Amygdala (tissue), 56 donors: ENCODE results near the gene TBX4.

Source experiments
- DNase-seq, 56 donors: peaks; one replicate each; lab custom pipeline; 2025; lab: John Stamatoyannopoulos, UW

The TBX4 gene

DNA sequence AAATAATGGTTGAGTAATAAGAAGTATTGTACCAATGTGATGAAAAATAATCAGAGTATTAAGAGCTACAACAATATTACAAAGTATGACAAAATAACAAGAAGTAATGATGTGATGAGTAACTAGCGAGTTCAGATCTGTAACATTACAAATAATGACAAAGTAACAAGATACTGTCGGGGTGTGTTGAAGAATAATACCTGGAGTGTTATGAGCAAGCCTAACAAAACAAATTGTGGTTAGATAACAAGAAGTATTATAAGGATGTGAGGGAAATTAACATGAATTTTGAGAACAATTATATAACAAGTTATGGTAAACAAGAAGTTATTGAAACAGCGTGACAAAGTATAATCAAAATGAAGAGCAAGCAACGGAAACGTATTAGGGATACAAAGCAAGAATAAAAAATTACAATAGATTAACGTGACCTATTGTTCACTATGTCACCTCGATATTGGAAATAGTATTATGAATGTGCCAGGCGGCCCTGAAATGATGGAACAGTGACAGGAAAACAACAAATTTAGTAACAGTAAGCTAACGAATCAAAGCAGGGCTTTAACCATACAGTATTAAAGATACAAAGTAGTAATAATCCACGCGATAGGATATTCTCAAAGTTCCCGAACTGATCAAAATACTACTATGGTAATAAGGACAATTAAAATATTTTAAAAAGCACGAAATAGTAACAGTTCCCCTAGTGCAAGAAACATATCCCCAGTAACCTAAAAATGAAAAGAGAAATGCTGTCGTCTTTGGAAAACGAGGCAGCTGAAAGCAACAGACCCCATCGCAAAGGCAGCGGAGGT lies 1.6 kb downstream of the TBX4 start:
- no peak for DNase-seq

DNA sequence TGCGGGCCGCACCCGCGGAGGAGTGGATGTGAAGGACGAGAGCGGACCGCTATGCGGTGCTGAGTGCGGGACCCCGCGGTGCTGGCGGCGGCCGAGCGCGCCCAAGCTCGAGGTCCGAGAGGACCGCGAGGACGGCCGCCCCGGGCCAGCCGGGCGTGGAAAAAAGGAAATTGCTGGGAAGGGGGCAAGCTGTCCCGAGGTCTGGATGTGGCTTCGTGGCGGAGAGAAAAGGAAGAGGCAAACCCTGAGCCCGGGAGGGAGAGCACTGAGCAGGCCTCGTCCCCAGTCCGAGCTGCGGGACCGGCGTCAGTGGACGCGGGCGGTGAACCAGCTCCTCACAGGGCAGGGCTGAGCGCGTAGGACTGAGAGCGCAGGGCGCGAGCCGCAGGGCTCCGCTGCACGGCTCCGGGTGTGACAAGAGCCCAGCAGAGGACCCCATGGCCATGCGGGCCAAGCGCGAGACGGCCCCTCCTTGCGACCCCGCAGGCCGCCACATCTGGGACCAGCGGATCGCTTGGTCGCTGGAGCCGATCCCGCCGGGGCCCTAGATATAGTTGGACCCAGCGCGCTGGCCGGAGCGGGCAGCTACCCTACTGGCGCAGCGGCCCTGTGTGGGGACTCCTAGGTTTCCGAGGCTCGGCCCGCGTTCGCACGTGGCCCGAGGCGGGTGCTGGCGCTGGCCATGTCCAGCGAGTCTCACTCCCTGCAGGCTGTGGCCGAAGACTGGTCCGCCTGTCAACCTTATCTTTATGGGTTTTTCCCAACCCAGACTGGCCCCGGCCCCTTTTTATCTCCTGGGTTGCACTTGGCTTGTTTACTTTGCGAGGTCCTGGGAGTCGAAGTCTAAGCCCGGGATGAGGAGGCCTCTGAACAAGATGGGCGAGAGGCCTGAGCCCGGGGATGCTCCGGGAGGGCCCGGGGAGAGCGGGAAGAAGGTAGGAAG lies 2.4 kb downstream of the TBX4 start:
- DNase-seq: no peak

DNA sequence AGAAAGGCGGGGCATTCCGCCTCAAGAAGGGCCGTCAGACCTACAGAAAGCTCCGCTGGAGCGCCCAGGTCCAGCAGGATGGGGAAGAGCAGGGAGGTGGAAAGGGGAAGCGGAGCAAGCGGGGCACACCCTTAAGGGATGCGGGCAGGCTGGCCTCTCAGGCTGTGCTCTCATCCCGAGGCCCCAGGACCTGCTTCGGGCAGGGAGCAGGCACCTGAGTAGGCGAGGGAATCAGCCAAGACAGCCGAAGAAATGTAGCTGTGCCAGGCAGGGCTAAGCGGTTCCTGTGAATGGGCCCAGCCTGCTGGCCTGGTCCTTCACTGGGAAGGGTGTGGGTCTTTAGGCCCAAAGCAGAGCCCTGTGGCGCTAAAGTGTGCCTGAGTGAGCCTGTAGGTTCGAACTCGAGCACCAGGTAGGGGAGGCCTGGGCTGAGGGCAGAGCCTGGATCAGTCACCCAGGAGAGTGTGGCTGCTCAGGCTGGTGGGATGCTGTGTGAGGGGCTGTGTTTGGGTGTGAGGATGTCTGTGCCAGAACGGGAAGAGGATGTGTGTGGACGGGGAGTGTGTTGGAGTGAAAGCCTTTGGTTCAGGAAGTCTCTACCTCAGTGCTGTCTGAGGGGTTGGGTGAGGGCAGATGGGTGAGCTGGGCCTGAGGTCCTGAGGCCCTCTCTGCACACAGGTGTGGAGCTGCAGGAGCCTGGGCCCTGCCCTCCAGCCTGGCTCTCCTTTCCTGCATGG lies 3.3 kb downstream of the TBX4 start:
- DNase-seq: no peak

DNA sequence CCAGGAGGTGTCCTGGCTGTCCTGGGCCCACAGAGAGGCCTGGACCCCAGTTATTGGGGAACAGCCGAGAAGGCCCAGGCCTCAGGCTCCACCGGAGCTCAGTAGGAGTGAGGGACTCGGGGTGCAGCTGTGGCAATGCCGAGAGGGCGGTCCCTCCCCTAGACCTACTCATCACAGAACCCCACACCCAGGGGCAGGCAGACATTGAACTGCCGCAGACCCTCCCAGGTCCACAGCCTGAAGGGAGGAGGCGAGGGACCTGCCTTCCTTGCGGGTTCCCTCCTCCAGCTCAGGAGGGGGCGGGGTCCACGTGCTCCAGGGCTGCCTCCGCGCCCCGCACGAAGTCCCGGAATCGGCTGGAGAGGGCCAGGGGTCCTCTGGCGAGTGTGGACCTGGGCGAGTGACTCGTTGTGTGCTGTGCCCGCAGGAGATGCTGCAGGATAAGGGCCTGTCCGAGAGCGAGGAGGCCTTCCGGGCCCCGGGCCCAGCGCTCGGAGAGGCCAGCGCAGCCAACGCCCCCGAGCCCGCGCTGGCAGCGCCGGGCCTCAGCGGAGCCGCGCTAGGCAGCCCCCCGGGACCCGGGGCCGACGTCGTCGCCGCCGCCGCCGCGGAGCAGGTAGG lies 3.9 kb downstream of the TBX4 start:
- no peak for DNase-seq

DNA sequence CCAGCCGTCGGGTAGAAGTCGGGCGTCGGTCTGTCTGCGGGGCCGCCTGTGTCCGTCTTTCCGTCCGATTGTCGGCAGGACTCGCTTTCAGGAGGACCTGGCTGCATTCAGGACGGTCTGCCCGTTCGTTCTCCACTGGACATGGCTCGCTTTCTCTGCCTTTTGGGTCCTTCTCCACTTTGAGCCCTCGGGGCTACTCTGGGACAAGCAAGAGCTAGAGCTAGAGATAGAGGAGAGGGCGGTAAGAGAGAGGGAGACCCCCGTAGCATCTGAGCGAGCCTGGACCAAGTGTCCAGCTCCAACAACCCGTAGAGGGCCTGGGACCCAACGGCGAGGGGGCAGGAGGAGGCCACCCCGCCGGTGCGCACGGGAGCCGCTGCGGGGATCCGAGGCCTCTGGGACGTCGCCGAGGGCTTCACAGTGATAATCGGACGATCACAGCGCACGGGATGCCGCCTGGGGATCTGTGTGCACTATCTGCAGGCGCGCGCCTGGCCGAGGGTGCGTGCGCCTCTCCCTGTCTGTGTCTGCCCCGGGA lies 4.5 kb downstream of the TBX4 start:
- no peak for DNase-seq

DNA sequence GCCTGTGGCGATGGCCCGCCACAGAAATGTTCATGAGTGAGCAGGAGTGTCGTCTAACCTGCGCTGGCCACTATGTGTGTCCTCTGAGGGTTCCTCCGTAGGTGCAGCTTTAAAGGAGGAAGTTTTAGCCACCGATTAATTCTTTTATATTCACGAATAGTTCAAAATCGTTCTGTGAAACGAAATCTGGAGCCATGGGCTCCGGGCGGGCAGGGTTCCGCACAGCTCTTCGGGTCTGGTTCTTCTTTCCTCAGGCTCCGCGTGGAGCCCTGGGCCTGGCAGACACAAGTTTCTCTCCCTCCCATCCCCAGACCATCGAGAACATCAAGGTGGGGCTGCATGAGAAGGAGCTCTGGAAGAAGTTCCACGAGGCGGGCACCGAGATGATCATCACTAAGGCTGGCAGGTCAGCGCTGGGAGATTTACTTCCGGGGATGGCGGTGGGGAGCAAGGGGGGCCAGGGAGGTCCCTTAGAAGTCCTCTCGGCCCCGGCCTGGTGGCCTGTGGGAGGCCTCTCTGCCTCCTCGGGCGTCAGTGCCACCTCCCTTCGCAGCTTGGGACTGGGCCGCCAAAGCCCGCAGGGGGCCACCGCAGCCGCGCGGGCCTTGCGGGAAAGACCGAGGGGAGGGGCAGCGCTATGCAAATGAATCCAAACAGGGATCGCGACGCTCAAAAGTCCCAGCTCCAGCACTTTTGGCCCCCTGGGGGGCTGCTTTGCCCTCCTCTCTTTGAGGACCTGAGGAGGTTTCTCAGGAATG lies 5.2 kb downstream of the TBX4 start:
- no peak for DNase-seq

DNA sequence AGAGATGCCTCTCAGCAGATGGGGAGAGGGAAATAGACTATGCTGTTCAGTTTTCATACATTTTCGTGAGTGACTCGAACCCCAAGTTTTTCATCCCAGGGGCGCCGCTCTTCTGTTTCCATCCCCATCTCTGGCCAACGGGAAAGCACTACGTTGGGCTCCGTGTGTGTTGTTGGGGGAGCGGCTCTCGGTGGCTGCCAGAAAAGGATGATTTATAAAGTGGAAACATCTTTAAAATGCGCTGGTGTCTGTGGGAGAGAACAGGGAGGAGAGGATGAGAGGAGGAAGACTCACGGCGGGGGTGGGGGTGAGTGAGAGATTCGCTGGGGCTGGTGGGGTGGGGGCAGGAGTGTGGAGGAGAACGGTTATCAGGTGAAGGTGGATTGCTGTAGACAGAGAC lies 5.8 kb downstream of the TBX4 start:
- DNase-seq: no peak

DNA sequence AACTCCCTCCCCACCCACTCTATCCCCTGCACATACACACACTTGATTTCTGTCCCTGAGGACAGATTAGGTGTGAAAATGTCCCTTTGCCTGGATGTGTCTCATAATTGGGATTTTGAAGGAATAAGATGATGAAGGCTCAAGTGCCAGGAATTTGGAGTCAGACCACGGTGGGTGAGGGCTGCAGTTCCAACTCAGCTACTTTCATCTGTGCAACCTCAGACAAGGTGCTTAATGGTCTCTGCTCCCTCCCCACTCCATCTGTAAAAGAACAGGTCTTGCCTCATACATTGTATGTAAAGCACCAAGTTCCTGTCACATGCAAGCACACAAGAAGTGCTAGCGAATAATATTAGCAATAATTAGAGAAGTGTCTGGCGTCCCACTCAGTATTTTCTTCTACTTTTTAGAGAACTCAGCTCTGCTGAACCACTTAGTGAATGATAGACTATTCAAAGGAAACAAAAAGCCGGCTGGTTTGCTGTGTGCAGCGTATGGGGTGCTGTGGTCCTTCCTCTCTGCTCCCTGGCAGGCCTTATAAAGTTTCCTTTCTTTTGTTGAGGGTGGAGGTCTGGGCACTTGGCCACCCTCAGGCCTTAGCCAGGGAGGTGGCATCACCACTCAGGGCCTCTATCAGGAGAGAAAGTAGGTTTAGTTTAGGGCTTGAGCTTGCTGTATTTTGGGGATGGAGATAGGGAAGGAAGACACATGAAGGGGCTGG lies 6.4 kb downstream of the TBX4 start:
- no peak for DNase-seq

DNA sequence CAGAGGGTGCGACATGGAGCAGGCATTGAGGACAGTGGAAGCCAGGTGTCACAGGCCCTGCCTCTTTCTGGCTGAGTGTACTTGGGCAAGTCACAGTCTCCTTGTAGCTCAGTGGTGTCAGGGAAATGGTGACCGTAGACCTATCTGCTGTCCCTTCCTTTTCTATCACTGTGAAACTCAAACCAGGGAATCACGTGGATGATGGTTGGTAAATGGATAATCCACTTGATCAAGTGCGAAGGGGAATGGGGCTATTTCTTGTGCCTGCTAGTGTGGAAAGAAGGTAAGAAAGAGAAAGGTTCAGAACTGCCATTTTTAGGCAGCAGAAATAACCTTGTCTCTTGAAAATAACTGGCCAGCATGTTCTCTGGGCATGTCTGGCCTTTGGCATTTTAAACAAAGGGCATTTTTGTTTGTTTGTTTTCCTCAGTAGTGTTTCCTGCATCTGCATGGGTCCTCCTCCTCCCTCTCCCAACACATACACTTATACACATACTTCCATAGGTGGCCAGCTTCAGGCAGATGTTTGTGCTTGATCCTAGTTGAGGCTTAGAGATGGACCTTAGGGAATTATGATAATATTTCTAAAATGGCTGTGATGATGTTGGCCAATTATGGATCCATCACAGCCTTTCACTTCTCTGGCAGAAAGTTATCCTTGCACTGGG lies 7.1 kb downstream of the TBX4 start:
- DNase-seq: no peak

DNA sequence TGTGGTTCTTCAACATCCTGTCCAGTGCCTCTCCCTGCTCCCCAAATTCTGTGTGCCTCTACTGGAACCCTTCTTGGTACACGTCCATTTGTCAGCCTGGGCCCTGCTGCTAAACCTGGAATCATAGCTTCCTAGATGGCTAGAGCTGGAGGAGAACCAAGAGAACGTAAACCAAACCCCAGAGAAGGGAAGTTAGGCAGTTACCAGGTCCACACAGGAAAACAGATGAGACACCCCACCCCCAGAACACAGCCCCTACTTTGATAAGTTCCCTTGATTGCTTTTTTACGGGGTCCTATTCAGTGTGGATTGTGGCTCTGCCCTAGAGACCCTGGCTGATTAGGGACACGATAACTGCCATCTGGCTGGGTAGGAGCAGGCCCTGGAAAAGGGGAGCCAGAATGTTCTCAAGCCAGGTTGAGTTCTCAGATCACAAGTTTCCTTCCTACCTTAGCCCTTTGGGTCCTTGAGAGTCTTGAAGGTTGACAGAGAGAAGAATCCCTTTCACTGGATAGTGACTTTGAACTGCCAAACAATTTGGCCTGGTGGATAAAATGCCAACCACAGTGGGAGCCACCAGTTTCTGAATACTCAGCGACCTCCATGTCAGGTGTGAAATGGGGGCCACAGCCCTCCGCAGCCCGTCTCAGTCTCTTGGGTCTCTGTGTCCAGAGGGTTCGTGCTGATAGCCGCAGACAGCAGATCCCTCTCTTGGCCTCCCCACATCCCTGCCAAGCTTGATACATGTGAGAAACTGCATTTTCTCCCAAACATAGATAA lies 7.9 kb downstream of the TBX4 start:
- no peak for DNase-seq

DNA sequence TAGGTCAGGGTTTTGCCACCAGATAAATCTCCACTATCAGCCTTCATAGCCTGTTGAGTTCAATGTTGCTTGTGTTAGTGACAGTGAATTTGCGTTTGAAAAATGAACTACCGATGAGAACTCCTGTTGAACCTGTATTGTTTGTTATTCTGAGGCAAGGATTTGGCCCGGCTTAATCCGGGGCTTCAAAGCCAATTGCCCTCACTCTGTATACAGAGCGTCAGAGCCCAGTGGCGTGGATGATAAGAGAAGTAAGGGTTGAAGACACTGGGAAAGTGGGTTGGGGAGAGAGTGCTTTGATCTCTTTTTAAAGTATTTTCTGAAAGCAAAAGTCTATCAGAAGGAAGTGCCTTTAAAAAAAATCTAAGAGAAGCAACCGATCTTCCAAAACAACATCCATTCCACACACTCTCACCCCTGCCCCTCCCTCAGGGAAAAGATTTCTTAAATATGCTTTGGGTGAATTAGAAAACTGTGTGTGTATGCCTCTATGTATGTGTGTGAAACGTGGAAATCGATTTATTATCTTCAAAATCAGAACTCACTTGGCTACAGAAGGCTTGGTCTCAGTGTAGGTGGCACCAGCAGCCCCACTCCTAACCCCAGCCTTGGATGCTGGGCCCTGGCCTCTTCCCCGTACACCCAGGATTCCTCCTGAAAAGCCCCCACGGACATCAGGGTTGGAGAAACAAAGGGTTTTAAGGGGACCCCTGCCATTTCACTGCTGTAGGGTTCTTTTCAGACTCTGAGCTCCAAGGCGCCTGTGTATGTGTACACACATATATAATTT lies 8.8 kb downstream of the TBX4 start:
- no peak for DNase-seq

DNA sequence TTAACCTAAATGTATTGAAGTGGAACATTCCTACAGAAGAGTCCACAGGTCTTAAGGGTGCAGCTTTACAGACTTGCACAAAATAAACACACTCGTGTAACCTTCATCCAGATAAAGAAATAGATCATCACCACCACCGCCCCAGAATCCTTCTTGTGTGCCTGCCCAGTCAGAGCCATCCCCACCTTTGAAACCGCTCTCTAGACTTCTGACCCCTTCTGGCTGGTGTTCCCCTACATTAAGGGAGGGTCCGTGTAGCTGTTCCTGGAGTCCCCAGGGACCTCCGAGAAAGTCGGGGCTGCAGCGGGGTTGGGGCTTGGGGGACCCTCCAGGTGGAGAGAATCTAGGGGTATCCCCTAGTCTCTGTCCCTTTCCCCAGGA lies 9.4 kb downstream of the TBX4 start:
- DNase-seq: no peak

DNA sequence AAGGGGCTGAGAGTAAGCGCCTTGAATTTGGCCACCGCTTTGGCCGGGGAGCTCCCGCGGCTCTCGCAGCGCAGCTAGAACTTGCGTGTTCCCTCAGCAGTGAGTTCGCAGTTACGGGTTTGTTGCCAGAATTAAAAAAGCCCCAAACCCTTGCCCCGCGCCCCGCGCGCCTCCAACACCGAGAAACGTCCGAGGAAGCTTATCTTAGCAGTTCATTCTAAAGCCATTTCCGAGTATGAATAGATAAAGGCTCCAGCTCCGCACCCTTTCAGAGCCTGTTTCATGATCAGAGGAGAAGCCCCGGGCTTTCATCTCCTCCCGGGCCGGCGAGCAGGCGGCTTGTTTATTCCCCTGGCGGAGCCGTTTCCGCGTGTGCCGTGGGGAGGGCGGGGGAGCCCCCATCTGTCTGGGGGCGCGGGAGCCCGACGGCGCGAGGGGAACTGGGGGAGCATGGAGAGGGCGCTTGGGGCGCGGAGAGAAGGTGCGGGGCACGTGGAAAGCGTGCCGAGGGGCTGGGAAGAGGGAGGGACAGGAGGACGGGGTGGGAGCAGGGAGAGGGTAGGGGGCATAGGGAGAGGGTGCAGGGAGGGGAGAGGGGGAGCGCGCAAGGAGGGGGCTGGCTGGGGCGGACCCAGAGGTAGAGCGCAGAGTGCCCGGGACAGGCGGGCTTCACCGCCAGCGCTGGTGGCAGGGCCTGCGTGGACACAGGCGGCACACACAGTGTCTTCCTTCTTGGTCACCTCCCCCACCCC lies 9.9 kb downstream of the TBX4 start:
- DNase-seq: no peak

DNA sequence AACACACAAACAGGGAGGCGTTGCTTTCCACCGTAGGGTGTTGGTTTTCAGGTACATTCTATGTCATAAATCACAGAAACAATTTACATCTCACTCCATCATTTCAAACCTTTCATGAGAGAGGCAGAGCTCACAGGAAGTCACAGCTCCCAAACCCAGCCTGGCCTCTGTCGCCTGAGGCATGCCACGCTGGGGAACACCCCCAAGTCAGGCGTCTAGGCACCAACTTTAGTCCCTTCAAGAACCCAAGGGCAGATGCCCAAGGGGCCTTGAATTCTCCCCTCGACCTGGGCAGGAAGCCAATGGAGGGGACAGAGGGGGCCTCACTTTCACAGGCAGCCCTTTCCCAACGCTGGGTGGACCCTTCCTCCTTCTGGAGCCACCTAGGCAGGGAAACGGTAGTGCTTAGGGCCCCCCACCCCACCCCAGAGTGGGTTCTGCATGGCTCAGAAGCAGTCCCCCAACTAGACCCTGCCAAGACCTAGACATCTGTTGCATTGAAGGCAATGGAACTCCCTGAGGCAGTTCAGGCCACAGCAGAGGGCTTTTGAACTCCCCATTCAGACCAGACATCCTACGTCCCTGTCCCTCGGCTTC lies 10.6 kb downstream of the TBX4 start:
- no peak for DNase-seq

DNA sequence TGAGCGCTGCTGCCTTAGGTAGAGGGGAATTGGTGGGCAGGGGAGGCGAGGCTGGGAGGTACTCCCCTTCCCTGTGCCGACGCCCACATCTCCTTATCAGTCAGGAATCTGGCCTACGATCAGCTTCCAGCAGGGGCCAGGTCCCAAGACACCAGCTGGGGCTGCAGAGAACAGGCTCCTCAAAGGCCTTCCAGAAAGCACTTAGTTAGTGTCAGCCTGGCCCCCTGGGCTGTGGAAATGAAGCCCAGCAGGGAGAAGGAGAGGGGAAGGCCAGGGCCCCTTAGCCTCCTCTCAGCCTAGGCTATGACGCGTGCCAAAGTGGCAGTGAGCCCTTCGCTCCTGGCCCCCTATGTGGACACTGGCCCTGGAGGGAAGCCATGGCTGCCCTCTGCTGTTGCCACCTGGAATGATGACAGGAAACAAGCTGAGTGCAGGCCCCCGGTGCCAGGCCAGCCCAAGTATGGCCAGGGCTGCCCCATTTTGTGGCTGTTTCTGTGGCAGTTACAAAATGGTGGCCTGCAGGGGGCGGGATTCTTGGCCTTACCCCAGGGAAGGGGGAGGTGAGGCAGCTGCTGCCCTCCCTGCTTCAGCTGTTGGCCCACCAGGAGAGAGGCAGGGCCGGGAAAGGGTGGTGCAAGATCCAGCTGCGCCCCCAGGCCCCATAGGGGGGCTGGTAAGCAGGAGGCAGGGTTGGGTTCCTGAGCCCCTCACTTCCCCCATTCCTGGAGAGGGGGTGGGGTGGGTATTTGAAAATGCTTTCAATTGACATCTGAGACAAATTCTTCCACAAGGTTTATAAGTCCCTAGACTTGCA lies 11.3 kb downstream of the TBX4 start:
- DNase-seq: no peak
